HCT116 (cell line): ENCODE data around the gene ADI1. TPM values are rescaled to one million over a fixed set of nuclear protein-coding genes. Genes with fewer than 3 reads are reported as not detected.
"Not testable (repeated sequence)": the region's sequence is repeated elsewhere in the genome, so short reads cannot be mapped to it uniquely, and the experiment has no call there.

Experiments used
- ATAC-seq: fragments of 200-7000 bp; cut with Tn5 transposase; 2 replicates; pipeline ENCODE4 v1.9.1; 2020; ENCODE audit warnings: mild to moderate bottlenecking, moderate library complexity
- BruUV-seq: library from RNA; stranded (reverse); fragments of 400-500 nt; replicated peaks from 2 replicates; lab custom pipeline; 2021; lab: Mats Ljungman, UMichigan
- CTCF ChIA-PET: fragments of 300-600 bp; sonication (Branson Sonifier 250); formaldehyde crosslinking; loops from one replicate; lab custom pipeline; 2021; ENCODE audit warnings: antibody characterized with exemption; lab: Charles Lee
- POLR2A ChIA-PET: fragments of 300-600, 350-600 bp; sonication (Branson Sonifier 250); formaldehyde crosslinking; loops from one replicate; lab custom pipeline; 2021; ENCODE audit warnings: antibody characterized with exemption; lab: Charles Lee
- RAD21 ChIA-PET, 2 experiments: fragments of 300-600 bp; sonication (Branson Sonifier 250); formaldehyde crosslinking; loops; one replicate each; lab custom pipeline; 2023; ENCODE audit warnings: low total read pairs in 2 of 2; ENCODE audit not compliant: uncharacterized antibody in 2 of 2, unreplicated experiment in 2 of 2, low non-redundant PET in 1 of 2; lab: Charles Lee
- DNase-seq: peaks from one replicate; pipeline ENCODE4 v3.0.0-alpha.2; 2010; ENCODE audit warnings: low read depth, low spot score
- H2AFZ ChIP-seq: fragments of 200-600 bp; shearing (Covaris generic), sonication (generic); 2 replicates; pipeline ENCODE4 v1.6.1; 2017; ENCODE audit warnings: low read depth, mixed run types, mixed read lengths, antibody characterized with exemption, low read length; ENCODE audit not compliant: poor library complexity, severe bottlenecking
- H3K27ac ChIP-seq: 2 replicates; pipeline ENCODE4 v1.5.1; 2012; ENCODE audit warnings: low read depth, low read length
- H3K27me3 ChIP-seq: fragments of 200-600 bp; sonication (generic); 2 replicates; pipeline ENCODE4 v1.6.1; 2016; ENCODE audit warnings: mixed run types, low read length, mixed read lengths; ENCODE audit not compliant: insufficient read depth
- H3K36me3 ChIP-seq, 2 experiments: fragments of 200-500 bp in 1 of 2; fragments of 200-600 bp in 1 of 2; sonication (Bioruptor generic) in 1 of 2; sonication (generic) in 1 of 2; 2 replicates each; pipeline versions ENCODE4 v1.5.1 to v1.6.1; 2014 to 2016; ENCODE audit warnings: low read length in 2 of 2, inconsistent platforms in 1 of 2, mixed read lengths in 1 of 2, mixed run types in 1 of 2; ENCODE audit not compliant: insufficient read depth in 2 of 2, control insufficient read depth in 1 of 2
- H3K4me1 ChIP-seq, 2 experiments: fragments of 200-600 bp in 1 of 2; sonication (generic) in 1 of 2; 2 replicates each; pipeline versions ENCODE4 v1.5.1 to v1.6.1; 2012 to 2017; ENCODE audit warnings: low read length in 2 of 2, inconsistent platforms in 1 of 2, mild to moderate bottlenecking in 1 of 2, mixed read lengths in 1 of 2, mixed run types in 1 of 2, moderate library complexity in 1 of 2; ENCODE audit not compliant: insufficient read depth in 2 of 2, control insufficient read depth in 1 of 2
- H3K4me2 ChIP-seq: fragments of 200-600 bp; sonication (generic); 2 replicates; pipeline ENCODE4 v1.6.1; 2017; ENCODE audit warnings: mixed run types, low read length, mixed read lengths
- H3K4me3 ChIP-seq, 2 experiments: fragments of 200-600 bp in 1 of 2; sonication (generic) in 1 of 2; replicated peaks in 1 of 2; 2 replicates each; pipeline ENCODE4 v1.5.1; 2011 to 2016; ENCODE audit warnings: low read length in 2 of 2, control low read depth in 1 of 2, low read depth in 1 of 2, mild to moderate bottlenecking in 1 of 2, mixed read lengths in 1 of 2, mixed run types in 1 of 2
- H3K79me2 ChIP-seq: fragments of 200-600 bp; sonication (generic); 2 replicates; pipeline ENCODE4 v1.6.1; 2017; ENCODE audit warnings: mild to moderate bottlenecking, mixed run types, low read length, moderate library complexity, mixed read lengths; ENCODE audit not compliant: insufficient read depth
- H3K9ac ChIP-seq: fragments of 200-600 bp; sonication (generic); 2 replicates; pipeline ENCODE4 v1.6.1; 2016; ENCODE audit warnings: low read length, mixed read lengths
- H3K9me2 ChIP-seq: fragments of 200-600 bp; sonication (generic), shearing (Covaris generic); 2 replicates; pipeline ENCODE4 v1.6.1; 2017; ENCODE audit warnings: mixed run types, mild to moderate bottlenecking, moderate library complexity; ENCODE audit not compliant: insufficient read depth
- H3K9me3 ChIP-seq, 2 experiments: fragments of 200-500 bp in 1 of 2; fragments of 200-600 bp in 1 of 2; sonication (Bioruptor generic) in 1 of 2; sonication (generic) in 1 of 2; 2 replicates each; pipeline ENCODE4 v1.6.1; 2014 to 2017; ENCODE audit warnings: low read length in 2 of 2, mixed read lengths in 2 of 2, inconsistent platforms in 1 of 2, low read depth in 1 of 2, mild to moderate bottlenecking in 1 of 2, mixed run types in 1 of 2, moderate library complexity in 1 of 2; ENCODE audit not compliant: control insufficient read depth in 1 of 2, insufficient read depth in 1 of 2
- H4K20me1 ChIP-seq: fragments of 200-600 bp; sonication (generic), shearing (Covaris generic); 2 replicates; pipeline ENCODE4 v1.6.1; 2017; ENCODE audit warnings: mixed run types, mild to moderate bottlenecking, moderate library complexity; ENCODE audit not compliant: insufficient read depth
- JUND ChIP-seq: IDR thresholded peaks from 2 replicates; pipeline ENCODE4 v1.6.1; 2012
- TCF7L2 ChIP-seq: IDR thresholded peaks from 2 replicates; pipeline ENCODE4 v1.7.0; 2011; ENCODE audit warnings: borderline replicate concordance, inconsistent platforms; ENCODE audit not compliant: insufficient read depth, insufficient read length; ENCODE audit errors: extremely low read depth
- ZBTB33 ChIP-seq: IDR thresholded peaks from 2 replicates; pipeline ENCODE4 v1.6.1; 2011; ENCODE audit warnings: mild to moderate bottlenecking, low read length, moderate library complexity; ENCODE audit not compliant: insufficient replicate concordance; ENCODE audit errors: extremely low read depth
- intact Hi-C: fragments of 100-400 bp; cut with micrococcal nuclease; formaldehyde crosslinking; loops from 2 replicates; pipeline ENCODE4 v1.10.0; 2022
- total RNA-seq: library from RNA; stranded (reverse); gene quantifications from one replicate; pipeline ENCODE4 v1.2.1, GENCODE V29; 2021; ENCODE audit not compliant: unreplicated experiment

ADI1 gene
- total RNA-seq, 1 experiment from 2014 or later: 27.0 TPM

DNA sequence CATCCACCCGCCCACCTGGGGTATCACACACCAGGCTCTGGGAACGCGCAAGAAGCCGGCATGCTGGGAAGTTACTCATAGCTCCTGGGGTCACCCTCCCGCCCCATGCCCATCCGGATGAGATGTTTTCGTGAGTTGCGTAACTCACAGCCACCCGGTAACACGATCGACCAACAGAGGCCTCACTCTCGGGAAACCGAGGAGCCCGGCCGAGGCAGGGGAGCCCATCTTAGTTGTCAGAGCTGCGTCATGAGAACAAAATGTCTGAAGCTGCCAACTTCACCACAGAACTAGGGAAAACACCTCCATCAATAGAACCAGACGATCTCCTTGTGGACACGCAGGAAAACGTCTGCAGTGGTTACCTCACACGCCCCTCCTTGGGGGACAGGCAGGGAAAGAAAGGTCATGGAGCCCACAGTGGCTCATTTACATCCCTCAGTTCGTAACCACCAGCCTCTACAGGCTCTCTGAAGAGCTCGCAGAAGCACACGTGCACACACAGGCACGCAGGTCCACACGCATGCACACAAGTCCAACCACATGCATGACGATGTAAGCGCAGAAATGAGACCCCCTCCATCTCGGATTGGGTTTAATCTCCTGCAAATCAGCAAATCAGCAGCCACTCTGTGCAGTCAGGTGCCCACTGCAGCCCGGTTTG, 26.2 kb downstream of the ADI1 start:
- DNase-seq (no peak), ATAC-seq (no peak)
- Histone ChIP-seq H2AFZ (no peak overlapping the region), H3K9me3 (no peaks in the 10 kb centered on the region), H3K9ac (no peak overlapping the region), H4K20me1 (no peaks in the 10 kb centered on the region), H3K27me3 (no peaks in the 10 kb centered on the region), H3K9me2 (no peaks in the 10 kb centered on the region), H3K27ac (no peak overlapping the region), H3K4me3 (no peak overlapping the region), H3K4me1 (no peaks in the 10 kb centered on the region), H3K79me2 (no peaks in the 10 kb centered on the region), H3K4me2 (no peak overlapping the region), H3K36me3 (no peaks in the 10 kb centered on the region)
- BruUV-seq: no TSS peak
- RAD21 ChIA-PET: no interaction called here
- intact Hi-C loops: no loop called here
- TF ChIP-seq TCF7L2 (no peak), ZBTB33 (no peak), JUND (no peak)
- CTCF ChIA-PET: no interaction called here
- POLR2A ChIA-PET: no interaction called here

- H3K4me2 ChIP-seq, POLR2A ChIA-PET, intact Hi-C loops, RAD21 ChIA-PET, H3K27ac ChIP-seq, H3K4me3 ChIP-seq, H3K9ac ChIP-seq, H2AFZ ChIP-seq, H3K9me2 ChIP-seq, DNase-seq, ATAC-seq, H3K4me1 ChIP-seq, CTCF ChIA-PET, H3K36me3 ChIP-seq, H3K9me3 ChIP-seq, H3K79me2 ChIP-seq, H3K27me3 ChIP-seq, H4K20me1 ChIP-seq, BruUV-seq: not testable (repeated sequence)
These were observed 26.9 kb downstream of the ADI1 start for GRCh38 chr2:3492475-3492787.
